GM21786 (cell line): ENCODE measurements around the gene CCSER1.
"Not testable (repeated sequence)": the region's sequence is repeated elsewhere in the genome, so short reads cannot be mapped to it uniquely, and the experiment has no call there.

ENCODE experiments used
- ATAC-seq: cut with Tn5 transposase; IDR thresholded peaks from one replicate; pipeline ENCODE4 v1.9.1; 2021; ENCODE audit not compliant: unreplicated experiment

Gene CCSER1

DNA sequence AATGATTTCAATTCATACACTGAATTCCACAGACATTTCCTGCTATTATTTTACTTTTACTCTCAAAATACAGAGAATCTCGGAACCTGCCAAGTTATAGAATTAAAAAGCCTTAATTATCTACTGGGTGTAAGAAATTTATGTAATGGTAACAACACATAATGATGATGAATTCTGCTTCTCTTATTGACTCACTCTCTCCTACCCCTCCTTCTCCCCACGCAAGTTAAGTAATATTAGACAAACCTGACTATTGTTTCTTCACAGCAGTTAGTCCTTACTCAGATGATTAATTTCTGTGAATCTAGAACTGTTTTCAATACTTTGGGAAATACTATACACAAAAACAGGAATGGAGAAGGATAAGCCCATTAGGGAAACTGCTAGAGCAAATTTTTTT is 762.0 kb downstream of the CCSER1 start:
- ATAC-seq = no peak

DNA sequence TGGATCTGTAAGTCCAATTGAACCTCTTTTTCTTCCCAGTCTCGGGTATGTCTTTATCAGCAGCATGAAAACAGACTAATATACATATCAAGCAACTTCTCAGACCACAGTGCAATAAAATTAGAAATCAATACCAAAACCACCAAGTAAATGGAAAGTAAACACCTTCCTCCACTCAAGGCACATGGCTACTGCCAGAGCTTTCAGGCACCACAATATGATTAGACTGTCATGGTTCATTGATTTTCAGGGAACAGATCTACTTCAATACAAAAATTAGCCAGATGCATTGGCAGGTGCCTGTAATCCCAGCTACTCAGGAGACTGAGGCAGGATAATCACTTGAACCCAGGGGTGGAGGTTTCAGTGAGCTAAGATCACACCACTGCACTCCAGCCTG is 776.2 kb downstream of the CCSER1 start:
- not testable (repeated sequence) for ATAC-seq

DNA sequence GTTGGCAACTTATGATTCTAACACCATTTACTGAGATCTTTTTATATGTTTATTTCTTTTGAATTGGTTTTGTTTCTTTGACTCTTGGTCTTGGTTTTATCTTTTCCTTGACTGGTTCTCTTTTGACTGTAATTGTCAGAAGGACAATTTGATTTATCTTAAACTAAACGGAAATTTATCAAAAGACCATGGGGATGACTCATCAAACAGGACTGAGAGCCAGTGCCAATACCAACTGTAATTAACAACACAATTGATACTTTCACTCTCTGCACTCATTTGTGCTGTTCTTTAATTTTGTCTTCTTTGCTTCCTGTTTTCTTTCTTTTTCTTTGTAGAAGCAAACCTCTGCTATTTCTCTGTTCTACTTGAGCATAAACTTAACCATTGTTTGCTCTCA is 776.8 kb downstream of the CCSER1 start:
- ATAC-seq = no peak

DNA sequence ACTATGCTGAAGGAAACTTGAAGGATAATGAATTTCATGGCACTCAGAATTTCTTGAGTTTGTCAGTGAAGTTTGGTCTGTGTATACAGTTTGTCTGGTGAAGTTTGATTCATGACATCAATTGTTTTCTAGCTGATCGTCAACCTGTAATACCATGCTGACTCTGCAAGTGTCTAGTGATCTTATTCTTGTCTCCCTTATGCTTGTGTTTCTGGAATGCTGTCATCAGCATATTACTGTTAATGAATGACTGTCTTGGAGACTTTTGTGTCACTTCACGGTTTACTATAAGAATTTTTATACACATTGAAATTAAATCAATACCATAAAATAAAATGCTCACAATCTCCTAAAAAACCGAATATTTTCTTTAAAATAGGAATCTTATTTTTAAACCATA is 779.0 kb downstream of the CCSER1 start:
- ATAC-seq = no peak

DNA sequence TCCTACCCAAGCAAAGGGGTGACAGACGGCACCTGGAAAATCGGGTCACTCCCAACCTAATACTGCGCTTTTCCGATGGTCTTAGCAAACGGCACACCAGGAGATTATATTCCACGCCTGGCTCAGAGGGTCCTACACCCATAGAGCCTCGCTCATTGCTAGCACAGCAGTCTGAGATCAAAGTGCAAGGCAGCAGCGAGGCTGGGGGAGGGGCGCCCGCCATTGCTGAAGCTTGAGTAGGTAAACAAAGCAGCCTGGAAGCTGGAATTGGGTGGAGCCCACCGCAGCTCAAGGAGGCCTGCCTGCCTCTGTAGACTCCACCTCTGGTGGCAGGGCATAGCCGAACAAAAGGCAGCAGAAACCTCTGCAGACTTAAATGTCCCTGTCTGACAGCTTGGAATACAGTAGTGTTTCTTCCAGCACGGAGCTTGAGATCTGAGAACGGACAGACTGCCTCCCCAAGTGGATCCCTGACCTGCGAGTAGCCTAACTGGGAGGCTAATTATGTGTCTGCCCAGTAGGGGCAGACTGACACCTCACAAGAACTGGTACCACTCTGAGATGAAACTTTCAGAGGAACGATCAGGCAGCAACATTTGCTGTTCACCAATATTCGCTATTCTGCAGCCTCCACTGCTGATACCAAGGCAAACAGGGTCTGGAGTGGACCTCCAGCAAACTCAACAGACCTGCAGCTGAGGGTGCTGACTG is 784.7 kb downstream of the CCSER1 start:
- not testable (repeated sequence) for ATAC-seq

DNA sequence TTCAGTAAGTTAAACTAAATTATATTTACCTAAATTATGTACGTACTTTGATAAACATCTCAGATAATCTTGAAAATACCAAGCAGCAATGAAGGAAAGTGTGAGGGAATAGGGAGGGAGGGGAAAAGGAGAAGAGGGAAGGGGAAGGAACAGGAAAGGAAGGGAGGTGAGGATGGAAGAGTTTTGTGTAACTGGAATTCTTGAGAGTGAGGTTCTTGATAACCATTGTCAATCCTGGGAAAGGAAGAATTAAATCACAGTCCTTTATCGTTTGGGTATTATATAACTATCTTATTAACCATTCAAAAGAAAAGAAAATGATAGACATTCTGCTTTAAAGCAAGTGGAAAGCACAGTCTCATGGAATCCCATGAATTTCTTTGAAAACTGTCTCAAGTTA is 795.0 kb downstream of the CCSER1 start:
- no peak for ATAC-seq

DNA sequence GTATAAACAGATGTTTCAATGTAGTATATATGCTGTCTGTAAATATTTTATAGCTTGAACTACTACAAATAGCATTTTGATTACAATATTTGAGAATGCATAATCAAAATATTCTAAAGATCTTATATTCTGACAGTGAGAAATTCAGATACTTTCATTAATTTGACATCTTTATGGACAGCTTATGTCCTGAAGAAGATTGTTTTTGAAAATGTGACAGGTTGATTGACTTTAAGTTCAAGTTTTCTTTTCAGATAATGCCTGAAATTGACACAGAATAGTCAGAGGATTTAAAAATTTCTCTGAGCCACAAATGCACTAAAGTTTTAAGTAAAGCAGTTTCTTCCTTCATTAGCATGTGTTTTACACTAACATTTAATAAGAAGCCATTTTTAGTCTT is 799.8 kb downstream of the CCSER1 start:
- ATAC-seq = no peak

DNA sequence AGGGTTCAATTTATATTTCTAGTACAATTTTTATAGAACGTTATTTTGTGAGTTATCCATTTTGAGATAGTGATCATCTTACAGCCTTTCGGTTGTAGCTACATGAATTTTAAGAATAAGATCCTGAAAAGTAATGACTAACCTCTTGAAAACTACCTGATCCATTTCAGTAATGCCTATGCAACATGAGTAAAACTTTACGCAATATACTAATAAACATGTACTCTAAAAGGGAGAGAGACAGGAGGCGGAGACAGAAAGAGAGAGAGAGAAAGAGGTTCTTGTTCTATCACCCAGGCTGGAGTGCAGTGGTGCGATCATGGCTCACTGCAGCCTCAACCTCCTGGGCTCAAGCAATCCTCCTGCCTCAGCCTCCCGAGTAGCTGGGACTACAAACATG is 816.1 kb downstream of the CCSER1 start:
- no peak for ATAC-seq

DNA sequence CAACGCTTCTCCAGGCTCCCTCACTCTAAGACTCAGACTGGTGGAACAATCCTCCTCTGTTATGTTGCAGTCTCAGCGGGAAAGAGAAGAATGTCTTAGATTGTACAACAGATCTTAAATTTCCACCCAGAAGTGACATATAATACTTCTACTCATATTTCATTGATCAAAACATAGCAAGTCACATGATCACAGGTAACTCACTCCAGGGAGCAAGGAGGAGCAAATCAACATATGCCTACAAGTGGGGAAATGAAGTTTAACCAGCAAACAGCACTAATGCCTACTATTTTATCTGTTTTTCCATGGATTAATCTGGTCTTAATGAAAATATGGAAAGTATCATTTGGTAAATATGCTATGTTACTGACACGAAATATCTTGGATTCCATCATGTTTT is 819.8 kb downstream of the CCSER1 start:
- no peak for ATAC-seq

DNA sequence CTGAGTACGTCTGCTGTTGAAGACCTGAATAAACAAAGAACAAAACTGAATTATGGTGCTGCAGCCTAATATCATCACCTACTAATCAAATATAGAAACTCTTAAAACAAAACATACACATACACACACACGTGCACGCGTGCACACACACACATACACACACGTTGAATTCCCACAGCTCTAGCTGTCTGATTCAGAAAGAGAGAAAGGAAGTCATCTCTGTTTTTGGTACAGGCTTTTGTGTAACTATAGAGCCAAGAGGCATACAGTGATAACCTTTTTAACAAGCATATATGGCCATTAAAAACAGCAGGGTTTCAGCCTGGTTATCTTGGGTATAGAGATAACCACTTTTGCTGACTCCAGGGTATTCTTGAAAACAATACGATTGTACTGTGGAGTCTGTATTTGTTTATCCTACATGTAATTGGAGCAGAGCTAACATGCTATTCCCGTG is 823.2 kb downstream of the CCSER1 start:
- no peak for ATAC-seq

DNA sequence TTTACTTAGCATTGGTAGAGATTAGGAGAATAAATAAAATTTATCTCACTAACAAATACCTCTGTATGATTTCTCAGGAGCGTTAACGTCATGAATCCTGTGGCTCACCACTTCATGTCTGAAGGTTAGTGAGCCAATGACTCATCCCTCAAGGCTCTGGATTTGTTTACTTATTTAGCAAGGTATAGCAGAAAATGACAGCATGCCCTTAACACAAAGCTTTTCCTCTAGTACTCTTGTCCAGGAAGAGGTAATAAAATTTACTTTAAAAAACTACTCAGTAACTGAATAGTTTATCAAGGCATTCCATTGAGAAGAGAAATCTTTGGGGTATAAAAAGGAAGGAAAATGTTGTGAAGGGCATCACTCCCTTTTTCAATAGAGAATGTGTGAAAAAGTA is 823.8 kb downstream of the CCSER1 start:
- ATAC-seq = no peak

DNA sequence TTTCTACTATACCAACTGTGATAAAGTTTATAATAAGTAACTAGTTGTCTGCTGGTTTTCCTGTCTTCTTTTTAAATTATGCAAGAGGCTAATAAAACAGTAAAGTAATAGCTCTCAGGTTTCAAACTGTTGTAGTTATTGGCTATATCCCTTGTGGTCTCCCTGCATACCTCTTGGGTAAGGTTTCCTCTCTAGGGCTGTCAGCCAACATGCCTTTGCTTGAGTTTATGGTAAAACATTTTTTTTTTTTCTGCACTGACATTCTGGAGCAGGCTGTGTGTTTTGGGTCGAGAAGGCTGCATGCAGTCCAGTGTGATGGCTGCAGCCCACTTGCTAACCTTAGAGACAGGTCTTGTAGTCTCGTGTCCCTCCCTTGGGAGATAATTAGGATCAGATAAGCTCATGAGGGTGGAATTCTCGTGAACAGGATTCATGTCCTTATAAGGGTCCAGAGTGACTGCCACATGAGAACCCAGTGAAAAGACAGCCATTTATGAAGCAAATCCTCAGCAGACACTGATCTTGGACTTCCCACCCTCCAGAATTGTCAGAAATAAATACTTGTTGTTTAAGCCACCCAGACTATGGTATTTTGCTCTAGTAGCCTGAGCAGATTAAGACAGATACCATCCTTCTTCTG is 831.2 kb downstream of the CCSER1 start:
- no peak for ATAC-seq

DNA sequence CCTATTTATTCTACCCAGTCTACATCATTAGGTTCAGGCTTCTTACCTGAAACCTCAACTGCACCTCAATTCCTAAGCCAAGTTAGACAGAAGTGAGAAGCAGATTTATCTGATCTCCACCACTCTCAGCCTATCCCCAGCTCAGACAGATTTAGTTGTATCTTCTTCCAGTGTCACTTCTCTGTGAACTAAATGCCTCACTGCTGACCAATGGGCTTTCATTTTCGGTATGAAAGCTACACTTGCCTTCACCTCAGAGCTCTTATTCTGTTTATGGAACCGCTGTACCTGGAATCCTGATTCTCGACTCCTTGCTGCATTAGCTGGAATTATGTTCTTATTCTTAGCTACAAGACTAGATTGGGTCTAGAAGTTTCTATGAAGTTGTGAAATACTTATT is 833.2 kb downstream of the CCSER1 start:
- ATAC-seq = peak; percentile 63

DNA sequence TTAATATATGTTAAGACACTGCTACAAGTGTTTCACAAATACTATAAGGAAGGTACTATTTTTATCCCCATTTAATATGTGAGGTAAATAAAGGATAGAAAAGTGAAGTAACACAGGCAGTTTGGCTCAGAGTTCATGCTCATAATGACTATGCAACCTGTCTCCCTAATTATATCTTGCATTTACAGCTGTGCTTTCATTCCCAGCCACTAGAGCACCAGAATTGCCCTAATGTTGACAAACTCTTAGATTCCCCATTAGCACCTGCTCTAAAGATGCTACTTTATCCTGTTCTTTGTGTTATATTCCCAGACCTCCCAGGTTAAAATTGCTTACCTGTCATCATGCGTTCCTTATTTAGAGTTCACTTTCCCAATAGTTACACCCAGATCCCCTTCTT is 833.6 kb downstream of the CCSER1 start:
- no peak for ATAC-seq

DNA sequence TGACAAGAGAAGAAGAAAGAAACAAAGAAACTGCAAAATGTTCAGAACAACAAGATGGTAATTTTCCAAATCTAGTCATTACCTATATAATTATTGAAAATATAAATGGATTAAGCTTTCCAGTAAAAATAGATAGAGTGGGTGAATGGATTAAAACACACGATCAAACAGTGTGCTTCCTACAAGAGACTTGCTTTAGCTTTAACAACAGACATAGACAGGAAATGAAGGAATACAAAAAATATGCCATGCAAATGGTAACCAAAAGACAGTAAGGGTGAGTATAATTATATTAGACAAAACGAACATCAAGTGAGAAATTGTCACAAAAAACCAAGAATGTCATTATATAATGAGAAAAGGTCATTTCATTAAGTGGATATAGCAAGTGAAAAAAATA is 842.8 kb downstream of the CCSER1 start:
- no peak for ATAC-seq

DNA sequence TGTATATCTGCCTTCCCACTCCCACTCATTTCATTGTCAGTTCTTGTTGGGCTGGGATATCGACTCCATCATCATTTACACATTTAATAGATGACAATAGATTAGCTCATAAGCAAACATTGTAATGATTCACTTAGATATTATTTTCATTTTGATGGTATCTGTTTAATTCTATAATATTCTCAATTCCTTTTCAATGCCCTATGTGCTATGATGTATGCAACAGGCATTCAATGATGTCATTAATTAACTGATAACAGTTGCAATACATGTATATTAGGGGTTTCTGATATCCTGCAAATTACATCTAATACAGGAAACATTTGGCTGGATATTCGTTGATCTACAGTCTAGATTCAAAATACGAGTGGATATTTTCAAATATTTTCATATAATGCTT is 850.5 kb downstream of the CCSER1 start:
- ATAC-seq = no peak

DNA sequence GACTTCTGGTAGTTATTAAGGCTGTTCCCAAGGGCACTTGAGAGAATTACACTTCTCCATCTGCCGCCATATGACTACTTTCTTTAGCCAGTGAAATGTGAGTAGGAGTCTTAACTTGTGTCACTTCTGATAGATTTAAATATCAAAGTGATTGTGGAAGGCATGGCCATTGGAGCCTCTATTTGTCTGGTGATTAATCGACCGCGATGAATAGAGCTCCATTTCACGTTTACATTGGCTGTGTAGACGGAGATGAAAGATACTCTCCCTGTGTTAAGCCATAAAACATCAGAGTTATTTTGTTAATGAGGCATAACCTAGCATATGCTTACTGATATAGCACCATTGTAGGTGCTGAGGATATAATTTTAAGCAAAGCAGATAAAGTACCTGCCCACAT is 852.4 kb downstream of the CCSER1 start:
- ATAC-seq = no peak

DNA sequence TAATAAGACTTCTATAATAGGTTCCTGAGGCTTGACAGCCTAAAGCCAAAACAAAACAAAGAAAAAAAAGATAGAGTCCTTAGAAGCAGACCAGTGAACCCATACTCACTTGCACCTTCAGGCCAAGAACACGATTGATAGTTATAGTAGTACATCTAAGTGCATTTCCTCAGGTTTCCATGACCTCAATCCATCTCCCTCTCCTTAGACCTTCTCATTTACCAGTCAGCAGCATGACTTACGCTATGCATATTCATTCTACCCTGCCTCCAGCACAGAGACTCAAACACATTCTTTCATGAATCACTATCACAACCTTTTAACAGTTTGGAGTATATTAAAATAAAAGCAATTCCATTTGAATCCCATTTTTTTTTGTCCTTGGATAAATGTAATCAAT is 855.6 kb downstream of the CCSER1 start:
- no peak for ATAC-seq

DNA sequence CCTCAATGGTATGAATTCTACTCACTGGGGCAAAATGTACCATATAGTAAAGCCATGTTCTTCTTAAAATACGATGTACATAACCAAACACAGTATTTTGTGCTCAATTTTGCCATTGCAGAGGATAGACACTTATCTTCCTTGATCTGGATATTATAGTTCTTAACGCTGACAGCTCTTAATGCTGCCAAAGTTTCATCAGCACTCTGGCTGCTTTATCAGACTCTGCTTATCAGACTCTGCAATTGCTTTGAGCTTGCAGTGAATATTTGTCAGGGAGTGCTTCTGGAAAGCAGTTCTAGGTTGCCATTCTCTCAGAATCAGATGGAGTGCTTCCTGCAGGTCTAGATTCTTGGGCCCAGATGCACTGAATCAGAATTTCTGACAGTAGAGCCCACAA is 863.1 kb downstream of the CCSER1 start:
- no peak for ATAC-seq

DNA sequence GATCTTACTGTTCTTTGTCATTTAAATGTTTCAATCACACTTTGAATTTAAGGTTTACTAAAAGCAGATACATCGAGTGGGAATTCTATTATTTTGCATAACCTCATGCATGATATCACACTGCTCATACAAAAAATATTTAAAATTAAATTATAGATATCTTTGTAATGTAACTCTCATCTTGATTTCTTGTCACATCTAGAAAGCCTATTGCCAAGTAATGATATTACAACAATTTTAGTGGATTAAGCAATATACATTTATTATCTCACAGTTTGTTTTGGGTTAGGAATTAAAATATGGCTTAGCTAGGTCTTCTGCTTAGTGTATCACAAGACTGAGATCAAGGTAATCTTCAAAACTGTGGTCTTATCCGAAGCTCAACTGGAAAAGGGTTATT is 865.0 kb downstream of the CCSER1 start:
- no peak for ATAC-seq

DNA sequence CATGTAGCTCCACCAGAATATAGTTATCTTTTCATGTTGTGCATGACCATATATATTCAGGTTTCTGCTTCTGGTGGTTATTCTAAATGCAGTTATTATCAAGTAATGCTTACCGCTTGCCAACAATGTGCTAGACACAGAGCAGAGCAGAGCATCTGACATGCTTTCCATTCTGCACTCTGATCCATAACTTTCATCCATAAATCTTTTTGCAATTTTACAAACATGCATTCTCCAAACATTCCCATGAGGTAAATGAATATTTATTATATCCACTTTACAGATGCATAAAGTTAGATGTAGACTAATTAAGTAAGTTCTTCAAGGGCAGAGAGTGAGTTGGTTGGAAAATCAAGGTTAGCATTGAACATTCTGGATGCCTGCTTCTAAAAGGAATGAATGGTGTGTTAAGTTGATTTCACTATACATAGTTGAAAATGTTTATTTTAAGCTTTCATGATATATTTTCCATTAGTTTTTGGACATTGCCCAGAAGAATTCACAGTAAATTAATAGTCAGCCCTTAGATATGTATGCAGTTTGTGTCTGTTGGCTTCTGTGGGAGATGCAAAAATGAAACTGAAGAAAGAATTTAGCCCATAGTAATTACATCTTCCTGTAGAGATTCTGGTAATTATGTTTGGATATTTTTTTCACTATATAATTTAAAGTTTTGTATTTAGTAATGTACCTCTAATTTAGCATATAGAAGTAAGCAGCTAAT is 867.8 kb downstream of the CCSER1 start:
- ATAC-seq = no peak

DNA sequence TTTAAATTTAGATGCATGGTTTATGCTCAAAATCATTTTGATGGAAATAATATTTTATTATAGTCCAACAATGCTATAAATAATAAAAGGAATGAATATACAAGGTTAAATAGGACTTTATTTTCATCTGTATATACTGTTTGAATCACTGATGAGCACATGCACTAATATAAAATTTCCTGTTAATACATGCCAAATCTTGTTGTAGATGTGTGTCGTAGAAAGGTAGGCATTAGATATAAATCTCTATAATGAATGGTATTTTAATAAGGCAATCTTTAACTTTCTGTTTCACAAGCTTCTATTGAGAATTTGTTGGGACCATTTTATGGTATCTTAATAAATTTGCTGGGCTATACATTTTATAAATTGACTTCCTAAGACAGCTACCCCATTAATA is 868.8 kb downstream of the CCSER1 start:
- ATAC-seq = no peak
